Calu3 (cell line): ENCODE measurements around the gene VRK1. TPM values are rescaled to one million over a fixed set of nuclear protein-coding genes. Genes with fewer than 3 reads are reported as not detected.
A peak's percentile ranks its signal among the peaks of the same experiment; 100 is the strongest.

Source experiments
- BruUV-seq: library from RNA; stranded (reverse); fragments of 400-500 nt; replicated peaks from 2 replicates; lab custom pipeline; 2021; lab: Mats Ljungman, UMichigan
- CTCF ChIA-PET: fragments of 300-600 bp; sonication (Branson Sonifier 250); formaldehyde crosslinking; loops from one replicate; lab custom pipeline; 2022; ENCODE audit warnings: antibody characterized with exemption; lab: Charles Lee
- DNase-seq: peaks from one replicate; pipeline ENCODE4 v3.0.0; 2022
- H3K27ac Mint-ChIP-seq: one replicate; pipeline ENCODE4 v1.8.0; 2022; ENCODE audit warnings: mixed read lengths; ENCODE audit not compliant: unreplicated experiment
- H3K27me3 Mint-ChIP-seq: one replicate; pipeline ENCODE4 v1.8.0; 2022; ENCODE audit warnings: mixed read lengths; ENCODE audit not compliant: unreplicated experiment
- H3K36me3 Mint-ChIP-seq: one replicate; pipeline ENCODE4 v1.8.0; 2022; ENCODE audit warnings: mild to moderate bottlenecking, moderate library complexity, mixed read lengths; ENCODE audit not compliant: insufficient read depth, unreplicated experiment
- H3K4me1 Mint-ChIP-seq: one replicate; pipeline ENCODE4 v1.8.0; 2022; ENCODE audit warnings: mild to moderate bottlenecking, low read depth, mixed read lengths; ENCODE audit not compliant: unreplicated experiment
- H3K4me3 Mint-ChIP-seq: one replicate; pipeline ENCODE4 v1.8.0; 2022; ENCODE audit warnings: mild to moderate bottlenecking, low read depth, moderate library complexity, mixed read lengths; ENCODE audit not compliant: unreplicated experiment
- H3K9me3 Mint-ChIP-seq: one replicate; pipeline ENCODE4 v1.8.0; 2022; ENCODE audit warnings: low read depth, mixed read lengths; ENCODE audit not compliant: unreplicated experiment
- intact Hi-C: fragments of 100-400 bp; cut with micrococcal nuclease; formaldehyde crosslinking; loops from one replicate; pipeline ENCODE4 v1.10.0; 2022; ENCODE audit not compliant: unreplicated experiment
- total RNA-seq: library from RNA; stranded (reverse); gene quantifications from 2 replicates; pipeline ENCODE4 v1.2.3, GENCODE V29; 2022
- TF ChIP-seq, protein P1 (sequence below): fragments of 200-600 bp; IDR thresholded peaks from one replicate; pipeline ENCODE4 v1.8.0; 2022; ENCODE audit warnings: antibody characterized with exemption; ENCODE audit not compliant: unreplicated experiment

VRK1 gene
- total RNA-seq, 1 experiment from 2014 or later, result 51.3 TPM

GRCh38 chr14:96793547-96793946 is 3.6 kb upstream of the VRK1 start:
- Mint-ChIP-seq H3K36me3 (peaks cover 16% of the 10 kb centered on the region), H3K27ac (no peak overlapping the region), H3K4me1 (peaks cover 5% of the 10 kb centered on the region), H3K27me3 (peaks cover 51% of the 10 kb centered on the region), H3K9me3 (no peaks in the 10 kb centered on the region), H3K4me3 (no peak overlapping the region)
- TF ChIP-seq, protein P1, sequence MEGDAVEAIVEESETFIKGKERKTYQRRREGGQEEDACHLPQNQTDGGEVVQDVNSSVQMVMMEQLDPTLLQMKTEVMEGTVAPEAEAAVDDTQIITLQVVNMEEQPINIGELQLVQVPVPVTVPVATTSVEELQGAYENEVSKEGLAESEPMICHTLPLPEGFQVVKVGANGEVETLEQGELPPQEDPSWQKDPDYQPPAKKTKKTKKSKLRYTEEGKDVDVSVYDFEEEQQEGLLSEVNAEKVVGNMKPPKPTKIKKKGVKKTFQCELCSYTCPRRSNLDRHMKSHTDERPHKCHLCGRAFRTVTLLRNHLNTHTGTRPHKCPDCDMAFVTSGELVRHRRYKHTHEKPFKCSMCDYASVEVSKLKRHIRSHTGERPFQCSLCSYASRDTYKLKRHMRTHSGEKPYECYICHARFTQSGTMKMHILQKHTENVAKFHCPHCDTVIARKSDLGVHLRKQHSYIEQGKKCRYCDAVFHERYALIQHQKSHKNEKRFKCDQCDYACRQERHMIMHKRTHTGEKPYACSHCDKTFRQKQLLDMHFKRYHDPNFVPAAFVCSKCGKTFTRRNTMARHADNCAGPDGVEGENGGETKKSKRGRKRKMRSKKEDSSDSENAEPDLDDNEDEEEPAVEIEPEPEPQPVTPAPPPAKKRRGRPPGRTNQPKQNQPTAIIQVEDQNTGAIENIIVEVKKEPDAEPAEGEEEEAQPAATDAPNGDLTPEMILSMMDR, result no peak
- DNase-seq, result peak; percentile 9
- intact Hi-C loops, result no loop called here
- no TSS peak for BruUV-seq
- CTCF ChIA-PET, result no interaction called here

DNA sequence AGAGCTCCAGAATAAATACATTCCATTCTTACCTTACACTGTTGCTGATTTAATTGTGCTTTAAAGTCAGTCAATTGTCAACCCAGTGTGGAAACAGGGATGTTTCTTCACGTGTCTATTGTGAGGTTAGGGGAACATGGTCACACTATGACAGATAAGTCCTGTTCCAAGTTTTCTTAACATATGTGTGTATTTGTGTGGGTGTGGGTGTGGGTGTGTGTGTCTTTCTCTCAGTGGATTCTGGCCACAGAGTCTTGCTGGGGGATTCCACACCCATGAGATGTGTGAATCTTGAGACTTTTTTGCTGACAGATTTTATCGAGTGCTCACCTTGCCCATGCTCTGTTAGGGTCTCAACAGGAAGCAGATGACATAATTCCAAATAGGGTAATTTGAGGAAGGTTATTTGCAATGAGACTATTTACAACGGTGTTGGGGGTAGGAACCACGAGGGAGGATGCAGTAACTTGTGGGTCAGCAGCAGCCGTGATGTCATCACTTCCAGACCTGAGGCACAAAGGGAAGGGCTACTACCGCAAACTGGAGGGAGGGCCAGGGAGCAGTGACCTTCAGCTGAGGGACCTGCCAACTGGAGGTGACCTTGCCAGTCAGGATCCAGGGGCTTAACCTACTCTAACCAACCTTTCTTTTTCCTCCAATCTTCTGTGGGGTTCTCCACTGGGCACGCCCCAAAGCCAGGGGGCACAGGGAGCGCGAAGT is 1.9 kb upstream of the VRK1 start:
- TF ChIP-seq, protein P1, result no peak
- no peak overlapping the region for H3K4me3 Mint-ChIP-seq
- peaks cover 21% of the 10 kb centered on the region for H3K4me1 Mint-ChIP-seq
- no peaks in the 10 kb centered on the region for H3K9me3 Mint-ChIP-seq
- intact Hi-C loops, result no loop called here
- BruUV-seq, result no TSS peak
- DNase-seq, result no peak
- no peak overlapping the region for H3K27ac Mint-ChIP-seq
- CTCF ChIA-PET, result interaction anchor here (1.0 kb wide), 1 partner anchor 12 kb away, joined by 4 read pairs; no protein-coding TSS in a partner anchor
- H3K27me3 Mint-ChIP-seq, result peaks cover 40% of the 10 kb centered on the region
- peaks cover 17% of the 10 kb centered on the region for H3K36me3 Mint-ChIP-seq

GRCh38 chr14:96797582-96798349 is 584 bp downstream of the VRK1 start:
- Mint-ChIP-seq H3K4me1 (peaks cover 21% of the 10 kb centered on the region), H3K36me3 (peaks cover 17% of the 10 kb centered on the region), H3K9me3 (no peaks in the 10 kb centered on the region), H3K4me3 (peak overlapping the region; percentile 94), H3K27me3 (peaks cover 19% of the 10 kb centered on the region), H3K27ac (peak overlapping the region; percentile 67)
- CTCF ChIA-PET, result interaction anchor here (0.8 to 1.4 kb wide), 3 partner anchors 11 to 55 kb away, joined by 3 to 8 read pairs (median 4); no protein-coding TSS in a partner anchor
- intact Hi-C loops, result no loop called here
- peak; percentile 35 for DNase-seq
- BruUV-seq, result no TSS peak
- TF ChIP-seq, protein P1, result no peak

DNA sequence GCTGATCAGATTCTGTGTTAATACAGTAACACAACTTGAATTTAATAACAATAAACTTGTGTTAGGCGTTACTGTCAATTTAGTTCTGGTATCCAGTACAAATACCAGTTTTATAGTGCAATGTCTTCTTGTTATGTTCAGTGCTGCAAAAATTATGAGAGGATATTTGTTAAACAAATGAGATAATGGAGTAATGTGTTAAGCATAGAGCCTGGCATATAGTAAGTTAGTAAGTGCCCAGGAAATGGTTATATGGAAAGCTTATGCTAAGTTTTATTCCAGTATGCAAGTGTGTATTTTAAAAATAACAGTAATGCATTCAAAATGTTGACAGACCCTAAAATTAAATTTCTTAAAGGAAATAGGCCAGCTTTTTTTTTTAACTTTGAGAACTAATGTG is 1.8 kb downstream of the VRK1 start:
- H3K27ac Mint-ChIP-seq, result no peak overlapping the region
- TF ChIP-seq, protein P1, result no peak
- H3K27me3 Mint-ChIP-seq, result peaks cover 12% of the 10 kb centered on the region
- H3K36me3 Mint-ChIP-seq, result peaks cover 17% of the 10 kb centered on the region
- H3K4me1 Mint-ChIP-seq, result peaks cover 21% of the 10 kb centered on the region
- CTCF ChIA-PET, result no interaction called here
- no TSS peak for BruUV-seq
- intact Hi-C loops, result no loop called here
- H3K9me3 Mint-ChIP-seq, result no peaks in the 10 kb centered on the region
- H3K4me3 Mint-ChIP-seq, result peak overlapping the region; percentile 94
- no peak for DNase-seq
